Natural killer cell treated with Interleukin-12 subunit alpha and Interleukin-12 subunit beta and Interleukin-15 and Interleukin-18, amount 100 ng/mL, for 72 hours (primary cell): ENCODE results near the gene GGT1. TPM values are rescaled to one million over a fixed set of nuclear protein-coding genes. Genes with fewer than 3 reads are reported as not detected.
"Not testable (repeated sequence)": the region's sequence is repeated elsewhere in the genome, so short reads cannot be mapped to it uniquely, and the experiment has no call there.

Experiments used
- ATAC-seq, 2 donors: fragments of 150-1000 bp; cut with Tn5 transposase in 1 of 2; sonication (Bioruptor Pico), chemical (Tn5 transposase) in 1 of 2; 2 replicates each; pipeline ENCODE4 v1.10.0; 2021
- DNase-seq: peaks from one replicate; pipeline ENCODE4 v3.0.0; 2022; ENCODE audit warnings: low spot score
- H3K27ac Mint-ChIP-seq, 2 donors: 1 replicate in 1 of 2; 2 replicates in 1 of 2; pipeline ENCODE4 v1.8.0; 2022; ENCODE audit warnings: mixed read lengths in 2 of 2, mild to moderate bottlenecking in 1 of 2, moderate library complexity in 1 of 2
- H3K27me3 Mint-ChIP-seq, 2 donors: 1 replicate in 1 of 2; 2 replicates in 1 of 2; pipeline ENCODE4 v1.8.0; 2022; ENCODE audit warnings: mixed read lengths in 2 of 2
- H3K36me3 Mint-ChIP-seq: one replicate; pipeline ENCODE4 v1.8.0; 2022; ENCODE audit warnings: mixed read lengths
- H3K4me1 Mint-ChIP-seq, 2 donors: 1 replicate in 1 of 2; 2 replicates in 1 of 2; pipeline ENCODE4 v1.8.0; 2022; ENCODE audit warnings: low read depth in 2 of 2, mixed read lengths in 2 of 2, mild to moderate bottlenecking in 1 of 2
- H3K4me3 Mint-ChIP-seq: one replicate; pipeline ENCODE4 v1.8.0; 2022; ENCODE audit warnings: mixed read lengths
- H3K9me3 Mint-ChIP-seq: 2 replicates; pipeline ENCODE4 v1.8.0; 2022; ENCODE audit warnings: mixed read lengths
- total RNA-seq, 2 donors: library from RNA; stranded (reverse); gene quantifications; one replicate each; pipeline ENCODE4 v1.2.3, GENCODE V29; 2022

Gene GGT1
- total RNA-seq, 2 donors from 2014 or later, result 13.7 to 59.5 TPM

DNA sequence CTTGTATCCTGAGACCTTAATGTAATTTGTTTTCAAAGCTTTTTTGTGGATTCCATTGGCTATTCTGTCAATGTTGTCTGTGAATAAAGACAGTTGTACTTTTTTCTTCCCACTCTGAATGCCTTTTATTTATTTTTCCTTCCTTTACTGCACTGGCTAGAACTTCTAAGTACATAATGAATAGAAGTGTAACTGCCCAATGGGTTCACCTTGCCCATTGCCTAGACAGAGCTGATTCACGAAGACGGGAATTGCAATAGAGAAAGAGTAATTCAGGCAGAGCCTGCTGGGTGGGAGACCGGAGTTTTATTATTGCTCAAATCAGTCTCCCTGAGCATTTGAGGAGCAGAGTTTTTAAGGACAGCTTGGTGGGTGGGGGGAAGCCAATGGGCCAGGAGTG, 62.4 kb downstream of the GGT1 start:
- not testable (repeated sequence) for DNase-seq, H3K4me1 Mint-ChIP-seq, ATAC-seq, H3K4me3 Mint-ChIP-seq, H3K27ac Mint-ChIP-seq, H3K36me3 Mint-ChIP-seq, H3K9me3 Mint-ChIP-seq
- peaks cover 3 to 17% of the 10 kb centered on the region in 2 donors for H3K27me3 Mint-ChIP-seq

DNA sequence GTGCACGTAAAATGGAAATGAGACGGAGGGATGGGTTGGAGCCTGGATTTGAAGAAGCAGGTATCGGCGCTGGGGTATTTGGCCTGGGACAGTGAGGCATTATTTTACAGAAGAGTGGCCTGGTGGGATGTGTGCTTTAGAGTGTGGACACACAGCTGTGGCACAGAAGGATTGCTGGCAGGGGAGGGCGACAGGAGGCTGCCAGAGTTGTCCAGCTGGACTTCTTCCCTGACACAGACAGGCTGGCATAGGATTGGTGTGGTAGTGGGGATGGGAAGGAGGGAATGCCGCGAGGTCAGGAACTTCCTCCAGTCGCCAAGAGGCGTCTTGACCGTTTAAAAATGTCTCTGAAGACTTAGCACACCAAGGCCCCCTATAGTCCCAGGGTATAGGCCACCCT, 64.9 kb downstream of the GGT1 start:
- not testable (repeated sequence) for ATAC-seq, H3K36me3 Mint-ChIP-seq, H3K4me1 Mint-ChIP-seq, H3K4me3 Mint-ChIP-seq, DNase-seq, H3K27ac Mint-ChIP-seq, H3K9me3 Mint-ChIP-seq
- H3K27me3 Mint-ChIP-seq, result peaks cover 3 to 21% of the 10 kb centered on the region in 2 donors

GRCh38 chr22:24672532-24672931, 69.5 kb downstream of the GGT1 start:
- peaks cover 2 to 18% of the 10 kb centered on the region in 2 donors for H3K27me3 Mint-ChIP-seq
- not testable (repeated sequence) for H3K4me3 Mint-ChIP-seq, H3K36me3 Mint-ChIP-seq, H3K9me3 Mint-ChIP-seq, H3K27ac Mint-ChIP-seq, H3K4me1 Mint-ChIP-seq, ATAC-seq, DNase-seq

Other genes starting within 250 kb of the GGT1 start
- gene ADORA2A, start 175.6 kb upstream of the GGT1 start, total RNA-seq, result 10 to 100 TPM; 29.0 to 81.6 TPM
- gene UPB1, start 107.9 kb upstream of the GGT1 start, total RNA-seq, result 1 to 10 TPM in 1 of 2 donors, under 1 TPM in 1; 0.84 to 1.9 TPM
- gene GUCD1, start 48.1 kb upstream of the GGT1 start, total RNA-seq, result 100 to 1,000 TPM; 105 to 111 TPM
- gene SNRPD3, start 47.2 kb upstream of the GGT1 start, total RNA-seq, result 100 to 1,000 TPM; 104 to 117 TPM
- gene LRRC75B, start 10.1 kb upstream of the GGT1 start, total RNA-seq, result 1 to 10 TPM; 1.8 to 2.3 TPM
- not detected for gene PIWIL3, start 171.5 kb downstream of the GGT1 start, total RNA-seq
- under 1 TPM; 0.17 to 0.75 TPM for gene SGSM1, start 203.0 kb downstream of the GGT1 start, total RNA-seq